Measurements from ENCODE around the gene ARHGAP26.

ARHGAP26 gene

DNA sequence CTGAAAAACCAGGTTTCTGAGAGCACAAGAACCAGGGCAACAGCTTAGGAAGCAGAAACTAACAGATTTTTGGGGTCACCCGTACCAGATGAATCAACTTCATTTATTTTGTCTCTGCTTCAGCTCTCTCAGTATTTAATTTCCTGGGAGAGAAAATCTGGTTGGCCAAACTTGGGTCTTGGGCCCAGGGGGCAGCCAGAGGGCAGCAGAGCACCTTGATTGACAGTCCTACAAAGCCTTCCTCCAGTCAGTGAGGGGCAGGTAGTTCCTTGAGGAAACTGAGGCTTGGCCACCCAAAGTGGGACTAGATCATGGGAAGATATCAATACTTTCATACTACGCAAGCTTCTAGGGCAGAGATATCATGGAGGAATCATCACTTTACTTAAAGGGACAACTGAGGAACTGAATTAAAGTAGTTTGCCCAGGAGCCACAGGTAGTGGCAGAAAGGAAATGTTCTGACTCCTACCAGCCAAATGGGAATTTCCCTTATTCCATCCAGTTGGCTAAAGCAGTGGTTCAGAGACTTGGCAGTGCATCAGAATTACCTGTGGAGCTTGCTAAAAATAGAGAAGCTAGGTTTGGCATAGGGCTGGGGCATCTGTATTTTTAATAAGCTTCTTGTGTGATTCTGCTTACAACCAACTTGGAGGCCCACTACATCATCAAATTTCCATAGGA, 21.5 kb upstream of the ARHGAP26 start:
- DNase-seq: peak; percentile 35 to 36

DNA sequence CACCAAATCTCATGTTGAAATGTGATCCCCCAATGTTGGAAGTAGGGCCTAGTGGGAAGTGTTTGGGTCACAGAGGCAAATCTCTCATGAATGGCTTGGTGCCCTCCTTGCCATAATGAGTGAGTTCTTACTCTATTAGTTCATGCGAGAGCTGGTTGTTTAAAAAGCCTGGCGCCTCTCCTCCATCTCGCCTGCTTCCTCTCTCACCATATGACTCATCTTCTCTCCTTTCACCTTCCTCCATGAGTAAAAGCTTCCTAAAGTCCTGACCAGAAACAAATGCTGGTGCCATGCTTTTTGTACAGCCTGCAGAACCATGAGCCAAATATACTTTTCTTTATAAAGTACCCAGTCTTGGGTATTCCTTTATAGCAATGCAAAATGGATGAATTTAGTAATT, 20.9 kb upstream of the ARHGAP26 start:
- DNase-seq: peak; percentile 42 to 53

DNA sequence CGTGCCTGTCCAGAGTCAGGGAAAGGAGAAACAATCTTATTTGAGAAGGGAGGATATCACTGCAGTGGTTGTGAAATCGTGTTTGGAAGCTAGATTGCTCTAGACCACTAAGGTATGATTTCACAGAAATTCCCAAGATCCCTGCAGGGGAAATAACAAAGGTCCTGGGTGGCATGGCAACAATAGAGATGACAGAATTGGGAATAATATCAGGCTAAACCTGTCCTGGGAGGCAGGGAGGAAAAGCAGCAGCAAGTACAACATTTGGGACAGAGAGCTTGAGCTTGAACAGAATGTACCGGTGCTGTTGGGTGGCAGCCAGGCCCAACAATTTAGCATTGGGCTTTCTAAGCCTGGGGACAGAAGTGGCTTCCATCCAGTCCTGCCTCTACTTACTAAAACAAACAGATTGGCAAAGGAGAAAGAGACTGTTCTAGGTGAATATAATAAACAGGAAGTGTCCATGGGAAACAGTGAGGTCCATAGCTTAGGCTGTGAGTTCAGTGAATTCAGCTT, 17.0 kb upstream of the ARHGAP26 start:
- no peak for DNase-seq

DNA sequence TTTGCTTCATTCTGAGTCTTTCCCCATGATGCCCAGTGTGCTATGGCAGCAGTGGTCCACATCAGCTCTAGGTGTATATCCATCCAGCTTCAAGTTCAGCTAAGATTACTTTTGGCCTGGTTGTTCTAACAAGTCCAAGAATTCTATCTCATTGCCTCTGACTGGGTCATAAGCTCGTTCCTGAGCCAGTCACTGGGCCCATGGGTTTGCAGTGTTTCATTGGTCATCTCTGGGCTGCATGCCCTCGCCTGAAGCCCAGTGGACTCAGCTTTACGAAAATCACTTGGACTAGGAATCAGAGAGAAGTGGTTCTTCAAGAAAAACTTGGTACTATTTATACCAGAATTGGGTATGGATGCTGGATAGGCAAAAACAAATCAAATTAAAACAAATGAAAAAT, 16.1 kb upstream of the ARHGAP26 start:
- no peak for DNase-seq

DNA sequence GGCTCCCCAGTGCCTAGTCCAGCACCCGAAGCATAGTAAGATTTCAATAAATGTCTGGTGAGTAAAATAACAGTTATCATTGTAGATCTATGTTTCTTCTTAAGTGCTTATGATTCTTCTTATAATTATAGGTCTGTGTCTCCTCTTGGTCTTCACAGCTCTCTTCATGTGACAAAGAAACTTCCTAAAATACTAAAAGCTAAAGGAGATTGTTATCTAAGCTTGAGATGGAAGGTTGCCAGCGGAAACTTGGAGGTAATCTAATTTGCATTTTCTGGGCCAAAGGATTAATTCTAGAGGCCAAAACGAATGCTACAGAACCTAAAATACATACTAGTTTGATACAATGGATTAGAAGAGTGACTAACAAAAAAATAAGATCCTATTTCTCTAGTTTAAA, 13.6 kb upstream of the ARHGAP26 start:
- no peak for DNase-seq

DNA sequence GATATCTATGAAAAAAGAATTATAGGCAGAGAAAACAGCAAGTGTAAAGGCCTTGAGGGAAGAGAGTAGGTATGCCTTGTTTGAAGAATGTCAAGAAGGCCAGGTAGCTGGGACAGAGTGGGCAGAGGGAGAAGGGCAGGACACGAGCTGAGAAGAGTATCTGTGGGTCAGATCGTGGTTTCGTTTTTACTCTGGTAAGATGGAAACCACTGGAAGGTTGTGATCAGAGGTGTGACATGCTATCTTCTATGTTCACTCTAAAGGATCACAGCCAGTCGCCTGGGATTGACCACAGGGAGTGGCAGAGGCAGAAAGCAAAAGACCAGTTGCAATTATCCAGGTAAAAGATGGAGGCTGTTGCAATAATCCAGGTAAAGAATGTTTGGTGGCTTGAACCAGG, 12.6 kb upstream of the ARHGAP26 start:
- no peak for DNase-seq

DNA sequence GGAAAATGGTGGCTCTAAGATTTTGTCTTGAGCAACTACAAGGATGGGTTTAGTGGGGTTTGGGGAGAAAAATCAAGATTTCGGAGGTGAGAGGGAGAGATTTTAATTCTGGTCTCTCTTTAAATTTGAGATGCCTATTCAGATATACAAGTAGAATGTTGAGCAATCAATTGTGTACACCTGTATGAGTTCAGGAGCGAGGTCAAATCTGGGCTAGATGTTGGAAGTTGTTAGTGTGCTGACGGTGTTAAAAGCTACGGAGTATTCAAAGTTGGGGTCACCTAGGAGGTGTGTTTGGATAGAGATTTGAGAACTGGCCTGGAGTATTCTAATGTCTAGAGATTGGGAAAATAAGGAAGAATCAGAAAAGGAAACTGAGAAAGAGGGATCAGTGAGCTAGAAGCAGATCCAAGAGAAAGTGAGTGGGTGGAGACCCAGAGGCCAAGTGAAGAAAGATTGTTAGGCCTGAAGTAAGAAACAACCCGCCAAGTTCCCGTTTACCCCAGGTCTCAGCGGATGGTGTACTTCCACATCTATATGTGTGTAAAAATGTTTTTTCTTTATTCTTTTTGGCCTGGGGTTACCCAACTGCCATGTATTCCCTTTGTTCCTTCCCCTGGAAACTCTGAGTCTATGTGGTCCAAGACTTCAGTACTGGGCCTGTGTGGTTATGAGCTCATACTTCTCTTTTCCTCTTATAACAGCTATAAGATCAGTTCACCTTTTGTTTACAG, 11.9 kb upstream of the ARHGAP26 start:
- DNase-seq: peak; percentile 90 to 92

DNA sequence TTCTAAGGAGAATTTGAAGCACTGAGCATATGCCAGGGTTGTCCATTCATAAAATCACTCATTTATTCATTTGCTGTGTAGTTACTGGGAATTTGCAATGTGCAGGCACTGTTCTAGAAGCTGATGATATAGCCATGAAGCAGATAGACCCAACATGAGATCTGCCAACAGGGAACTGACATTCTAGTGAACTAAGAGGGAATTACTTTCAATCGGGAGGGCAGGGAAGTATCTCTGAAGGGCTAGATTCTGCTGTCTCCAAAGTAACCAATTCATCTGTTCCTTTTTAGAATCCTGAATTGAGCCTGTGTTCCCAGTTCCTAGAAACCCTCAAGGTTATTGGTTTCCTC, 11.4 kb upstream of the ARHGAP26 start:
- DNase-seq: no peak

DNA sequence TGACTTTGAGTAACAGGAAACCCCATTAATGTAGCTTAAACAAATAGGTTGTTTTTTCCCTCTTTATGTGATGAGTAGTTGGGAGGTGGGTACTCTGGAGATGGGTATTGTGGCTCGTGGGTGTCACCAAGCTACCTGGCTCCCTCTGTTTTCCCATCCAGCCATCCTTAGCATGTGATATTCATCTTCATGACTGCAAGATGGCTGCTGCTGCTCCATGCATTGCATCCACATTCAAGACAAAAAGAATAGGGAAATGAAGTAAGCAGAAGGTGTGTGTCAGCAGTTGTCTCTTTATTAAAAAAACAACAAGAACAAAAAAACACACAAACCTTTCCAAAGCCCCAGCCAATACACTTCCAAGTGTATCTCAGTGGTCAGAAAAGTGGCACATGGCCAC, 6.5 kb upstream of the ARHGAP26 start:
- DNase-seq: no peak

DNA sequence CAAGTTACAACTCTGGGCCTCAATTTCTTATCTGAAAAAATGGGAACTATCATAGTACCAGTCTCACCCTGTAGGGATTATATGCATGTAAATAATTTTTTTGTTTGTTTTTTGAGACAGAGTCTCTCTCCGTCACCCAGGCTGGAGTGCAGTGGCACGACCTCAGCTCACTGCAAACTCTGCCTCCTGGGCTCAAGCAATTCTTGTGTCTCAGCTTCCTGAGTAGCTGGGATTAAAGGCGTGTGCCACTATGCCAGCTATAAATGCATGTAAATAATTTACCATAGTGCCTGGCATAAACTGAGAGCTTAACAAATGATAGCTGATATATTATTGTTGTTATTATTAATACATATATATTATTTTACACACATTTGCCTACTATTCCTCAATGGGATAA, 3.0 kb upstream of the ARHGAP26 start:
- no peak for DNase-seq

DNA sequence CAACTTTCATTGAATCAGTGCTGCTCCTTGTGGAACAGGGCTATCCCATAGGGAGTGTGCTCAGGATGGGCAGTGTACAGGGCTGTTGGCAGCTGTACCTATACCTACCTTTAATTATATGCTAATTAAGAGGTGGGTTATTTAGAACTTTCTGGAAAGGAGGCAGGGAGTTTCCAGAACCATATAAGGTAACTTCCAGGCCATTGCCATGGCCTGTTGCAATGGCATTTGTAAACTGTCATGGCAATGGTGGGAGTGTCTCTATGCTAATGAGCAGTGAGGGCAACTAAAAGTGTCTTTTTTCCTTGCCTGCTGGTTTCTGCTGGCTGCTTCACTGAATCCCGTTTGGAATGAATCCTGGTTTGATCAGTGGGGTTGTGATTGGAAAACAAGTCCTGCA, 2.3 kb upstream of the ARHGAP26 start:
- peak; percentile 43 to 45 for DNase-seq

DNA sequence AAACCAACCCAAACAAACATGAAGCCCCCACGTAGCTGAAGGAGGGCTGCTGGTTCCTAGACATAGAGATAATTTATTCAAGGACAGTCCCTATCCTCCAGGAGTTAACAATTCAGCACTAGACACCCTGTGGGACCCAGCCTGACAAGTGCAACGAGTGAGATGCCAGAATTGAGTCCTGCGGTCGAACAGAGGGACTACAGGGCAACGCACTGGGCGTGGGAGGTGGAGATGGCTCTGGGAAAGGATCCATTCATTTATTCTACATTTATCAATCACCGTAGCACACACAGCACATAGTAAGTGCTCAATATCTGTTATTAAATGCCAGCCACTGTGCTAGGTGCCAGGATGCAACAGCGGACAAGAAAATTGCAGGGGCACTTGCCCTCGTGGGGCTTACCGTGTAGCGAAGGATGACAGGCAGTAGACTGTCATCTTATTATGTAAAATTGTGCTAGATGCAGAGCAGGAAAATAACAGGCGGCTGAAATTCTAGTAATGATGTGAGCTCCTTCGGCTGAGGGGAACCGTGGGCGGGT, 855 bp upstream of the ARHGAP26 start:
- peak; percentile 28 to 55 for DNase-seq

DNA sequence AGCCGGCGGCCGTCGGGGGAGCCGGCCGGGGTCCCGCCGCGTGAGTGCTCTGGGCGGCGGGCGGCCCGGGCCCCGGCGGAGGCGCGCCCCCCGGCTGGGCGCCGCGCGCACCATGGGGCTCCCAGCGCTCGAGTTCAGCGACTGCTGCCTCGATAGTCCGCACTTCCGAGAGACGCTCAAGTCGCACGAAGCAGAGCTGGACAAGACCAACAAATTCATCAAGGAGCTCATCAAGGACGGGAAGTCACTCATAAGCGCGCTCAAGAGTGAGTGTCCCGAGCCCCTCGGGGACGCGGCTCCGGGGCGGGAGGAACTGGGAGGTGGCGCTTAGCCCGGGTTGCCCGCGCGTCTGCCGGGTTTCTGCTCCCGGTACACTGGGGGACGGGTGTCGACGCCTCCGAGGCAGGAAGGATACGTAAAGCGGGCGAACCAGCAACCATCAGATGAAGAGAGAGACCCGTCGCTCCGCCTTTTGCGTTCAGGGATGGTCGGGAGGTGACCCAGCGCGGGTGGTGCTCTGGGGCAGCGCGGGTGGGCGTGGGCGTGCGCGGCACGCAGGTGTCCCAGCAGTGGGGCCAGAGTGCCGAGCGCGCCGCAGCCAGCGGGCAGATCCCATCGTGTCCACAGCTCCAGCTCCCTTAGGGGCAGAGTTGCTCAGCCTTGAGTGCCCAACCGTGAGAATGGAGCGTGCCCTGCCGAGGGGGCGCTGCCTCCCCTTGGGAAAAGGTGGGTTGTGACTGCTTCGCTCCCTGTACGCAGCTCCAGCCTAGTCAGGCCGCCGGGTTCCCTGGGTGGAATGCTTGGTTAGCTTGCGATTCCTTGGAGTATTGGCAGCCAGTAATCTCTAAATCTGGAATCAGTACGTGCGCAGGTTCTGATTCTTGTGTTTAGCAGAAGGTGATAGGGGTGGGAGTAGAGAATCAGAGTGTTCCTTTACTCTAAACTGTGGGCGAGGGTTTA, 753 bp downstream of the ARHGAP26 start:
- DNase-seq: peak; percentile 57 to 62

DNA sequence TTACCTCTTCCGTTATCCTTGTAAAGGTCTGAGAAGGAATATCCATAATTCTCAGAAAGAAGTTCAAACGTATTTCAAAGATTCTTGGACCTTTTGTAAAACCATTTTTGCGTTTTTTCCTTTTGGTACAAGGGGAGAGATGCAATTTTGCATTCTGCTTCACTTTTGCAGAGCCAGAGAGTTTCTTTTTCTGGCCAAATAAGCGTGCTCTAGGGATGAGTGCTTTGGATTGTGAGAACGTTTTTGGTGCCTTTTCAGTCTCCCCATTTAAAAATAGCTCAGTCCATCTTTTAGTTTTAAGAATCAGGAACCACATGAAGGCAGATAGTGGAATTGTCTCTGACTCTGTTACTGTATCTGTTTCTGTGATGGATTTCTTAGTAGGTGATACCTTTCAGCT, 1.5 kb downstream of the ARHGAP26 start:
- no peak for DNase-seq

DNA sequence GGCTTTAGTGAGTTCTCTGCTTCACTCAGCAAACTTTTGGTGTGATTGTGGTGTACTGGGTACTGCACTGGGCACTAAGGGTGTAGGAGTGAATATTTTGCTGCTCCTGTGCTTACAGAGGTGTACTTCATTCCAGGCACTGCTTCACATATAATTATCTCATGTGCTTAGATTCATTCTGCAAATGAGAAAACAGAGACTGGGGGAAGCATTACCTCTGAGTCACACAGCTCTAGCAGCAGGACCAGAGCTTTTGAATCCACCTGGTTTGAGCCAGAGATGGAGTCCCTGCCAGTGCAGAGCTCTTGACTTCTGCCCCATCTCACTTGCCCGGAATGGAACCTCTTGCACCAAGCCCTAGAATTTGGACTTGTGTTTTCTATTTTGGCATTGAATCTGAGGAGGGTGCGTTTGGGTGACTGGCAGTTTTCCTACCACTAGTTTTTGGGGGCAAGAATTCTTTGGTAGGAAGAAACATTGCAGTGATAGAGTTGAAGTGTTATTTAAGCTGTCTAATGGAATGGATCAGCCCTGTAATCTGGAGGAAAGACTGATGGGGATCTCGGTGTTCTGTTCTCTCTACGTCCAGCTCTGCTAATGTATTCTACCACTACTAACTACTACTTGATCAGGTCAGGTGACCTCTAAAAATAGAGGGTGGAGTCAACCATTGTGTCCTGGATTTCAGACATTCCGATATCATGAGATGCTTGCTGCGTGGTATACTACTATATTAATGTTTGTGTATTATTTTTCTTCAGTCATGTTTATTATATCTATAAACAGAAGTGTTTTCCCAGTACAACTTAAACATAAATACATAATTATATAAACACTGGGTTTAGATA, 2.5 kb downstream of the ARHGAP26 start:
- no peak for DNase-seq

DNA sequence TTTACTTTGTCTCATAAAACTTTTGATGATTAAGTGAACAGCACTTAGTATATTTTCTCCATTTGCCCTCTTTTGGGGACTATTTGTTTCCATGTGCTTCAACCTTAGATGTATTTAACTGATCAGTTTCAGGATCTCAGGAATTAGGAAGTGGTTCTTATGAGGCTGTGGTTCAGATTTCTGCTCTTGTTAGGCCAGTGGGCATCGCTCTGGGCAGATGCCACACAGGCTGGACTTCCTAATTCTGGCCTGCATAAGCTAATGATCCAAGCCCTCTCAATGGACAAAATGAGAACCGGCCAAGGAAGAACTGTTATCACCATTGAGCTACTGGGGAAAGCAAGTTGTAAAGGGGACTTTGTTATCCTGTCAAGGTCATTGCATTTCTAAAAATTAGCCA, 6.9 kb downstream of the ARHGAP26 start:
- peak; percentile 54 to 55 for DNase-seq

DNA sequence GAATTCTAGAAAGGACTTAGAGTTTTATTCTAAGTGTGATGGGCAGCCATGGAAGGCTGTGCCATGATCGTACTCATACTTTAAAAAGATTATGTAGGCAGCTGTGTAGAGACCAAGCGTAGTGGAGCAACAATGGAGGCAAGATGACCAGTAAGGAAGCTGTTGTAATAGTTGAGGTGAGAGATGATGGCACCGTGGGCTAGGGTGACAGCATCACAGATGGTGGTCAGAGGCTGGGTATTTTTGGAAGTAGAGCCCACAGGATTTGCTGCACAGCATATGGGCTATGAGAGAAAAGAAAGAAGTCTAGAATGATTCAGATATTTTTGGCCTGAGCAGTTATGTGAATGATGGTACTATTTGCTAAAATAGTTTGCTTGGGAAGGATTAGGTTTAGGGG, 7.7 kb downstream of the ARHGAP26 start:
- DNase-seq: peak; percentile 53 to 77

DNA sequence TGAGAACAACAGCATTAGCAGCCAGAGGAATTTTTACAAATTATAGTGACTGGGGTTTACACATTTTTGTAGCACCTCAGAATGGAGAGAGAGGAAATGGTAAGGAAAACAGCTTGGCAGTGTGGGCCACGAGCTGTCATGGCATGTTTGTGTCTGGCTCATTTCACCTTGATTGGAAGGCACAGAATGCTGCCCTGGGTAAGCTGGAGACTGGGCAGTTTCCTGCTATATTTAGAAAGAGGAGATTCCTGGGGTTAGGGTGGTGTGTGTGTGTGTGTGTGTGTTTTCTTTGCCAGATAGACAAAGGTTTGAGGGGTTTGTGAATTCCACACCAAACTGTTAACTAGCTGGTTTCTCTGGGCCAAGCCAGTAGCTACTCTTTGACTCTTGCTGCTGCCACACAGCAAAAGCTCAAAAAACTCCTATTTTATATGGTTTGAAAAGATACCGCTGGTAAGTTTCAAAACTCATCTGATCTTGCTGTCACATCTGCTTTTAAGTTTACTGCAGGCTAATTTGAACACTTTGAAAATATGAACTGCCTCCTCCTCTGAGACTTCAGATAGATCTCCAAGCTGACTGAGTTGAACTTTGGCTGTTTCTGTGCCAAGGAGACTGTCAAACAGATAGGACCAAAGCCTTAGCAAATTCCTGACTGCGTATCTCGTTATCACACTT, 9.1 kb downstream of the ARHGAP26 start:
- no peak for DNase-seq

DNA sequence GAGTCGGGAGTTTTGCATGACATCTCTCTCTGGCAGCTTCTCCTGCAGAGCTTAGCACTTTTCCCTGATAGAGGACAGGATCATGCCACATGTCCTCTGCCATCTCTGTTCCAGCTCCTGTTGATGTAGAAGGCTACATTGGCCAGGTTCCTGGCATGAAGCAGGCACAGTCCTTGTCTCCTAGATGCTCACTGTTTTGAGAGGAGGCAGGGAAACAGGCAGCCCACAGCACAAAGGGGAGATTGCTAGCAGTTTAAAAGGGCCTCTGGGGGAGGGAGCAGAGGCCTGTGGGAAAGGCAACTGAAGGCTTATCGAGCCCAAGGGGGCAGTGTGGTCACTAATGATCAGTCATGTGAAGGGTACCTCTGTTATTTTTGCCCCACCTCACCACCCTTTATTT, 10.7 kb downstream of the ARHGAP26 start:
- DNase-seq: no peak

DNA sequence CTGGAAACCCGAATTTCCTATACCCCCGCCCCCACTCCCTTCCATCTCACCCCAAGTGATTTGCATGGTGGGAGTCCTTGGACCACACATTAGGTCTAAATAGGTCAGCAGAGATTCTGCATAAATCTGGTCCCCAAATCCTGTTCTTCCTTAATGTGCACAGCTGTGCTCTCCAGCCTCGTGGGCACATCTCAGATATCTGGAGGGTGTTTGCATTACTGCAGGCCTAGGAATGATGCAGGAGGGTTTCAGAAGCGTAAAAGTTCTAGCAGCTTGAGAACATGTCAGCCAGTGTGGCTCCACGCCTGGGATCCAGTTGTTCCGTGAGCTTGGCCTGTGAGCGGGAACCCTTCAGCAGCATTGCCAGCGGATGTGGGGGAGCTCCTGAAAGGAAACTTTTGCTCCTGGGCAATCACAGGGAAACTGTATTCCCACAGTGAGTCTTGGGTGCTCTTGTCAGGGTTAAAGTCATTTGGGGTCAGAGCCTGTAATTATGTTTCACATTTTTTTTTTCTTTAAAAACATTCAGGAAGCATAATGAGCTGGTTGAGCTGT, 12.9 kb downstream of the ARHGAP26 start:
- DNase-seq: no peak
